GM13976 (cell line): ENCODE measurements around the gene PCDHGA6.
"Not testable (repeated sequence)": the region's sequence is repeated elsewhere in the genome, so short reads cannot be mapped to it uniquely, and the experiment has no call there.

Experiments used
- DNase-seq: peaks from one replicate; pipeline ENCODE4 v3.0.0; 2012; ENCODE audit warnings: low spot score
- in situ Hi-C: fragments of 300-500 bp; cut with MboI; formaldehyde crosslinking; loops from one replicate; pipeline ENCODE4 v1.12.0; 2022; ENCODE audit warnings: low sequenced_read_pairs, mixed read lengths, inconsistent platforms; ENCODE audit not compliant: unreplicated experiment
- TF ChIP-seq, protein P1 (sequence below): IDR thresholded peaks from 2 replicates; pipeline ENCODE4 v1.5.1; 2012; ENCODE audit warnings: borderline replicate concordance, mild to moderate bottlenecking; ENCODE audit not compliant: insufficient read depth; ENCODE audit errors: extremely low read depth, missing control alignments, control extremely low read depth

The PCDHGA6 gene

DNA sequence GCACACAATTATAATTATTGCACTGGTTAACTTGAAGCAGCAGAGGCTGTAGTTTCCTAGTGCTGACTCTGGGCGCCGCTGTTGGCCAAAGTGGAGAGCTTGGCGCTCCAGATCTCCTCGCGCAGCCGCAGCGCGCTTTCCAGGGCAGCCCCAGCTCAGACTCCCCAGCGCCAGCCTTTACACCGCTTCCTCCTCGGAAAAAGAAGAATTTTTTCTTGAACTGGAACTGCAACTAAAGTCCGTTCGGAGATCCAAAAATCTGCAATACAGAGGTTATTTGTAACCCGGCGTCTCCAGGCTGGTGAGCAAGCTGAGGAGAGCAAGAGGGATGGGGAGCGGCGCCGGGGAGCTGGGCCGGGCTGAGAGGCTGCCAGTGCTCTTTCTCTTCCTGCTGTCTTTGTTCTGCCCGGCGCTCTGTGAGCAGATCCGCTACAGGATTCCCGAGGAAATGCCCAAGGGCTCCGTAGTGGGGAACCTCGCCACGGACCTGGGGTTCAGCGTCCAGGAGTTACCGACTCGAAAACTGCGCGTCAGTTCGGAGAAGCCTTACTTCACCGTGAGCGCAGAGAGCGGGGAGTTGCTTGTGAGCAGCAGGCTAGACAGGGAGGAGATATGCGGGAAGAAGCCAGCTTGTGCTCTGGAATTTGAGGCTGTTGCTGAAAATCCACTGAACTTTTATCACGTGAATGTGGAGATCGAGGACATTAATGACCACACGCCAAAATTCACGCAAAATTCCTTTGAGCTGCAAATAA lies 14.0 kb downstream of the PCDHGA6 start, which contains the start of gene PCDHGB4:
Gene PCDHGB4, plus strand, starts transcription at position 142 of the 755 bp plus-strand sequence. Its CDS starts 187 bp downstream, at position 329.
- TF ChIP-seq, protein P1, sequence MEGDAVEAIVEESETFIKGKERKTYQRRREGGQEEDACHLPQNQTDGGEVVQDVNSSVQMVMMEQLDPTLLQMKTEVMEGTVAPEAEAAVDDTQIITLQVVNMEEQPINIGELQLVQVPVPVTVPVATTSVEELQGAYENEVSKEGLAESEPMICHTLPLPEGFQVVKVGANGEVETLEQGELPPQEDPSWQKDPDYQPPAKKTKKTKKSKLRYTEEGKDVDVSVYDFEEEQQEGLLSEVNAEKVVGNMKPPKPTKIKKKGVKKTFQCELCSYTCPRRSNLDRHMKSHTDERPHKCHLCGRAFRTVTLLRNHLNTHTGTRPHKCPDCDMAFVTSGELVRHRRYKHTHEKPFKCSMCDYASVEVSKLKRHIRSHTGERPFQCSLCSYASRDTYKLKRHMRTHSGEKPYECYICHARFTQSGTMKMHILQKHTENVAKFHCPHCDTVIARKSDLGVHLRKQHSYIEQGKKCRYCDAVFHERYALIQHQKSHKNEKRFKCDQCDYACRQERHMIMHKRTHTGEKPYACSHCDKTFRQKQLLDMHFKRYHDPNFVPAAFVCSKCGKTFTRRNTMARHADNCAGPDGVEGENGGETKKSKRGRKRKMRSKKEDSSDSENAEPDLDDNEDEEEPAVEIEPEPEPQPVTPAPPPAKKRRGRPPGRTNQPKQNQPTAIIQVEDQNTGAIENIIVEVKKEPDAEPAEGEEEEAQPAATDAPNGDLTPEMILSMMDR = peak; percentile 57
- in situ Hi-C loops, DNase-seq: not testable (repeated sequence)

DNA sequence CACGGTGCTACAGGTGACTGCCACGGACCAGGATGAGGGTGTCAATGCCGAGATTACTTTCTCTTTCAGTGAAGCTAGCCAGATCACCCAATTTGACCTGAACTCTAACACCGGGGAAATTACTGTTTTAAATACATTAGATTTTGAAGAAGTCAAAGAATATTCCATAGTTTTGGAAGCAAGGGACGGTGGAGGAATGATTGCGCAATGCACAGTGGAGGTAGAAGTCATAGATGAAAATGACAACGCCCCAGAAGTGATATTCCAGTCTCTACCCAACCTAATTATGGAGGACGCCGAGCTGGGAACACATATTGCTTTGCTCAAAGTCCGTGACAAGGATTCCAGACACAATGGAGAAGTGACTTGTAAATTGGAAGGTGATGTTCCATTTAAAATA lies 15.0 kb downstream of the PCDHGA6 start:
- in situ Hi-C loops = no loop called here
- no peak for DNase-seq
- TF ChIP-seq, protein P1 = no peak

DNA sequence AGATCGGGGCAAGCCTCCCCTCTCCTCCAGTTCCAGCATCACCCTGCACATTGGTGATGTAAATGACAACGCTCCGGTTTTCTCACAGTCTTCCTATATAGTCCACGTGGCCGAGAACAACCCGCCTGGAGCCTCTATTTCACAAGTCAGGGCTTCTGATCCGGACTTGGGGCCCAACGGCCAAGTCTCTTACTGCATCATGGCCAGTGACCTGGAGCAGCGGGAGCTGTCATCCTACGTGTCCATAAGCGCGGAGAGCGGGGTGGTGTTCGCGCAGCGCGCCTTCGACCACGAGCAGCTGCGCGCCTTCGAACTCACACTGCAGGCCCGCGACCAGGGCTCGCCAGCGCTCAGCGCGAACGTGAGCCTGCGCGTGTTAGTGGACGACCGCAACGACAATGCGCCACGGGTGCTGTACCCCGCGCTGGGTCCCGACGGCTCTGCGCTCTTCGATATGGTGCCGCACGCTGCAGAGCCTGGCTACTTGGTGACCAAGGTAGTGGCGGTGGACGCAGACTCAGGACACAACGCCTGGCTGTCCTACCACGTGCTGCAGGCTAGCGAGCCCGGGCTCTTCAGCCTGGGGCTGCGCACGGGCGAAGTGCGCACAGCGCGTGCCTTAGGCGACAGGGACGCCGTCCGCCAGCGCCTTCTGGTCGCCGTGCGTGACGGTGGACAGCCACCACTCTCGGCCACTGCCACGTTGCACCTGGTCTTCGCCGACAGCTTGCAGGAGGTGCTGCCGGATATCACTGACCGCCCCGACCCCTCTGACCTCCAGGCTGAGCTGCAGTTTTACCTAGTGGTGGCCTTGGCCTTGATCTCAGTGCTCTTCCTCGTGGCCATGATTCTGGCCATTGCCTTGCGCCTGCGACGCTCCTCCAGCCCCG lies 15.7 kb downstream of the PCDHGA6 start:
- in situ Hi-C loops = no loop called here
- DNase-seq = no peak
- TF ChIP-seq, protein P1 = no peak

DNA sequence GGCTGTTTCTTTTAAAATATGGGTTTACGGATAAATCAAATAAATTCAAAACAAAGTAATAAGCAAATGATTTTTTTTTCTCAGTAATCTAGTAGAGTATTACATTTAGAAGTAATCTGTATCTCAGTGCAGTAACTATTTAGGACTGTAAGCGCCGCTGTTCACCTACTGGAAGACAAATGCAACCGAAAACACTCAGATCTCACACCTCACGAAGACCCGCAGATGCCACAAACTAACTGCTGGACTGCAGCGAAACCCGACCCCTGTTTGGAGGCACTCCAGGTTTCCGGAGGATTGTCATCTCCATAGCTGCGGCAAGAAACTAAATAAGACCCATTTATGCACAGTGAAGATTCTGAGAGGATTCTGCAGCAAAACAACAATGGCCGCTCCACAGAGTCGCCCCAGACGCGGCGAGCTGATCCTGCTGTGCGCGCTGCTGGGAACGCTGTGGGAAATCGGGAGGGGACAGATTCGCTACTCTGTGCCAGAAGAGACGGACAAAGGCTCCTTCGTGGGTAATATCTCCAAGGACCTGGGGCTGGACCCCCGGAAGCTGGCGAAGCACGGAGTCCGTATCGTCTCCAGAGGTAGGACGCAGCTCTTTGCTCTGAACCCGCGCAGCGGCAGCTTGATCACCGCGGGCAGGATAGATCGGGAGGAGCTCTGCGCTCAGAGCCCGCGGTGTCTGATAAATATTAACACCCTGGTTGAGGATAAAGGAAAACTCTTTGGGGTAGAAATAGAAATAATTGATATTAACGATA lies 18.9 kb downstream of the PCDHGA6 start, which contains the start of gene PCDHGA8:
Gene PCDHGA8, plus strand, starts transcription at position 205 of the 770 bp plus-strand sequence. Its CDS starts 181 bp downstream, at position 386.
- no peak for DNase-seq
- in situ Hi-C loops = no loop called here
- TF ChIP-seq, protein P1 = no peak

DNA sequence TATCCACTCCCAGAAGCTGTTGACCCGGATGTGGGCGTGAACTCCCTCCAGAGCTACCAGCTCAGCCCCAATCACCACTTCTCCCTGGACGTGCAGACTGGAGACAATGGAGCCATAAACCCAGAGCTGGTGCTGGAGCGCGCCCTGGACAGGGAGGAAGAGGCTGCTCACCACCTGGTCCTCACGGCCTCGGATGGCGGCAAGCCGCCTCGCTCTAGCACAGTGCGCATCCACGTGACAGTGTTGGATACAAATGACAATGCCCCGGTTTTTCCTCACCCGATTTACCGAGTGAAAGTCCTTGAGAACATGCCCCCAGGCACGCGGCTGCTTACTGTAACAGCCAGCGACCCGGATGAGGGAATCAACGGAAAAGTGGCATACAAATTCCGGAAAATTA lies 19.6 kb downstream of the PCDHGA6 start:
- in situ Hi-C loops = no loop called here

DNA sequence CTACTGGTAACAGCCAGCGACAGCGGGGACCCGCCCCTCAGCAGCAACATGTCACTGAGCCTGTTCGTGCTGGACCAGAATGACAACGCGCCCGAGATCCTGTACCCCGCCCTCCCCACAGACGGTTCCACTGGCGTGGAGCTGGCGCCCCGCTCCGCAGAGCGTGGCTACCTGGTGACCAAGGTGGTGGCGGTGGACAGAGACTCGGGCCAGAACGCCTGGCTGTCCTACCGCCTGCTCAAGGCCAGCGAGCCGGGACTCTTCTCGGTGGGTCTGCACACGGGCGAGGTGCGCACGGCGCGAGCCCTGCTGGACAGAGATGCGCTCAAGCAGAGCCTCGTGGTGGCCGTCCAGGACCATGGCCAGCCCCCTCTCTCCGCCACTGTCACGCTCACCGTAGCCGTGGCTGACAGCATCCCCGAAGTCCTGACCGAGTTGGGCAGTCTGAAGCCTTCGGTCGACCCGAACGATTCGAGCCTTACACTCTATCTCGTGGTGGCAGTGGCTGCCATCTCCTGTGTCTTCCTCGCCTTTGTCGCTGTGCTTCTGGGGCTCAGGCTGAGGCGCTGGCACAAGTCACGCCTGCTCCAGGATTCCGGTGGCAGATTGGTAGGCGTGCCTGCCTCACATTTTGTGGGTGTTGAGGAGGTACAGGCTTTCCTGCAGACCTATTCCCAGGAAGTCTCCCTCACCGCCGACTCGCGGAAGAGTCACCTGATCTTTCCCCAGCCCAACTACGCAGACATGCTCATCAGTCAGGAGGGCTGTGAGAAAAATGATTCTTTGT lies 20.9 kb downstream of the PCDHGA6 start:
- DNase-seq, in situ Hi-C loops: not testable (repeated sequence)

More for the DNA sequence above, 19.6 kb downstream of the PCDHGA6 start:
- no peak for DNase-seq
- TF ChIP-seq, protein P1 = no peak
